ENCODE data around the gene PPDPF.

PPDPF gene

GRCh38 chr20:63540417-63541186, 20.0 kb downstream of the PPDPF start:
- no peak for TF ChIP-seq POLR2AphosphoS5 (IDR thresholded peaks at IDR 0.05; ENCODE audit: low read depth, low read length)
- TF ChIP-seq TAF1 (IDR thresholded peaks at IDR 0.05; ENCODE audit: borderline replicate concordance, insufficient read depth, low read length) = no peak
- TF ChIP-seq FOXP2 (optimal IDR thresholded peaks at IDR 0.05; ENCODE audit: borderline replicate concordance, extremely low read depth, extremely low read length, insufficient read depth) = no peak
- TF ChIP-seq SIN3A (IDR thresholded peaks at IDR 0.05; ENCODE audit: borderline replicate concordance, insufficient read depth, low read length) = no peak
- TF ChIP-seq REST (IDR thresholded peaks at IDR 0.05; ENCODE audit: insufficient read depth in 1 of 2, low read depth in 2 of 2, low read length in 2 of 2) = no peak

- TF ChIP-seq POLR2AphosphoS5 (IDR thresholded peaks at IDR 0.05; ENCODE audit: low read depth, low read length) (no peak), REST (IDR thresholded peaks at IDR 0.05; ENCODE audit: insufficient read depth in 1 of 2, low read depth in 2 of 2, low read length in 2 of 2) (no peak)
These were observed 20.8 kb downstream of the PPDPF start for GRCh38 chr20:63541371-63541770.

- no peak for TF ChIP-seq SIN3A (IDR thresholded peaks at IDR 0.05; ENCODE audit: borderline replicate concordance, insufficient read depth, low read length)
- TF ChIP-seq POLR2AphosphoS5 (IDR thresholded peaks at IDR 0.05; ENCODE audit: low read depth, low read length) = no peak
- TF ChIP-seq TAF1 (IDR thresholded peaks at IDR 0.05; ENCODE audit: borderline replicate concordance, insufficient read depth, low read length) = no peak
- no peak for TF ChIP-seq REST (IDR thresholded peaks at IDR 0.05; ENCODE audit: insufficient read depth in 1 of 2, low read depth in 2 of 2, low read length in 2 of 2)
- TF ChIP-seq FOXP2 (optimal IDR thresholded peaks at IDR 0.05; ENCODE audit: borderline replicate concordance, extremely low read depth, extremely low read length, insufficient read depth) = no peak
These were observed 21.5 kb downstream of the PPDPF start for GRCh38 chr20:63542031-63542559.

GRCh38 chr20:63542696-63543095, 22.1 kb downstream of the PPDPF start:
- TF ChIP-seq TAF1 (IDR thresholded peaks at IDR 0.05; ENCODE audit: borderline replicate concordance, insufficient read depth, low read length) (no peak), POLR2AphosphoS5 (IDR thresholded peaks at IDR 0.05; ENCODE audit: low read depth, low read length) (no peak), REST (IDR thresholded peaks at IDR 0.05; ENCODE audit: insufficient read depth in 1 of 2, low read depth in 2 of 2, low read length in 2 of 2) (no peak), SIN3A (IDR thresholded peaks at IDR 0.05; ENCODE audit: borderline replicate concordance, insufficient read depth, low read length) (no peak), FOXP2 (optimal IDR thresholded peaks at IDR 0.05; ENCODE audit: borderline replicate concordance, extremely low read depth, extremely low read length, insufficient read depth) (no peak)
